Activated CD4-positive, alpha-beta memory T cell treated with anti-CD3 and anti-CD28 coated beads, Interleukin-2, amount 10 ng/mL, durations not matched to agents 7 days and 5 days (primary cell): ENCODE results near the gene NSMCE1. TPM values are rescaled to one million over a fixed set of nuclear protein-coding genes. Genes with fewer than 3 reads are reported as not detected.

Experiments used
- CTCF ChIA-PET: fragments of 350-600 bp; sonication (Branson Sonifier 250); formaldehyde crosslinking; loops from one replicate; lab custom pipeline; 2021; ENCODE audit warnings: antibody characterized with exemption, inconsistent platforms; lab: Charles Lee
- POLR2A ChIA-PET: fragments of 350-600 bp; sonication (Branson Sonifier 250); formaldehyde crosslinking; loops from one replicate; lab custom pipeline; 2021; ENCODE audit warnings: antibody characterized with exemption; lab: Charles Lee
- DNase-seq: peaks from one replicate; pipeline ENCODE4 v3.0.0-alpha.2; 2020
- H3K27ac Mint-ChIP-seq: one replicate; pipeline ENCODE4 v1.8.0; 2021; ENCODE audit warnings: mild to moderate bottlenecking, mixed read lengths
- H3K27me3 Mint-ChIP-seq: one replicate; pipeline ENCODE4 v1.8.0; 2021; ENCODE audit warnings: mixed read lengths
- H3K36me3 Mint-ChIP-seq: one replicate; pipeline ENCODE4 v1.8.0; 2021; ENCODE audit warnings: low read depth, mixed read lengths
- H3K4me1 Mint-ChIP-seq: one replicate; pipeline ENCODE4 v1.8.0; 2021; ENCODE audit warnings: mixed read lengths
- H3K4me3 Mint-ChIP-seq: one replicate; pipeline ENCODE4 v1.8.0; 2021; ENCODE audit warnings: mild to moderate bottlenecking, mixed read lengths
- H3K9me3 Mint-ChIP-seq: one replicate; pipeline ENCODE4 v1.8.0; 2021; ENCODE audit warnings: mixed read lengths
- total RNA-seq, 2 experiments: library from RNA; stranded (reverse); gene quantifications; one replicate each; pipeline ENCODE4 v1.2.3, GENCODE V29; 2021

NSMCE1 gene
- total RNA-seq, 2 experiments from 2014 or later: 100 to 106 TPM

DNA sequence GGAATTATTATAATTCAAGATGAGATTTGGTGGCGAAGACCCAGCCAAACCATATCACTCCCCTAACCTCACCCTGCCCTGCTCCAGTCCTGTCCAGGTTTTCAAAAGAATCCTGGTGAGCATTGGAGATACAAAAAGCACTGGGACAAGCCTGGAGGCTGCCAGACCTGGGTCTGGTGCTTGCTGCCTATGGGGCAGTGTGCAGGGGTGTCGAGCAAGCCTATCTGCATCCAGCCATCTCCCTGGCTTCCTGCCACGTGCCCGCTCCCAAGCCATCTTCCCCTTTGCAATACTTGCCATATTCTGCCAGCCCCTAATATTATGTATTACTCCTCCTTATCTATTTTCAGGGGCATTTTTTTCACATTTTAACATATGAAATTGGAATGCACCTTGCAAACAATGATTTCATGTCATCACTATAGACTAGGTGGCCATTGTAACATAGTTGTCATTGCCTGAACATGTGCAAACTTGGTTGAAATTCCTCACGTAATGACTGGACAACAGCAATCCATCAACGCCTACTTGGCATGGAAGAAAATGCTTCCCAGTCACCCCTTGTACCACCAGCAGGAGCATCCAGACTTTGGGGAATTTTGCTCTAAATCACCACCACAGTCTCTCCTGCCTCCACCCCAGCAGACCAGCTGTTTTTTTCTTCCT is 73.4 kb downstream of the NSMCE1 start:
- Mint-ChIP-seq H3K9me3 (peaks cover 11% of the 10 kb centered on the region), H3K4me1 (peaks cover 53% of the 10 kb centered on the region), H3K27ac (no peak overlapping the region), H3K27me3 (no peaks in the 10 kb centered on the region), H3K36me3 (peaks cover 19% of the 10 kb centered on the region), H3K4me3 (no peak overlapping the region)
- ChIA-PET CTCF (interaction anchor here (1.7 to 8.0 kb wide), 3 partner anchors 15 to 41 kb away, joined by 4 to 99 read pairs (median 14); no protein-coding TSS in a partner anchor), POLR2A (interaction anchor here (1.3 to 1.9 kb wide), 5 partner anchors 9 to 42 kb away, joined by 3 to 8 read pairs (median 6); partner anchors contain the start of gene KDM8)
- no peak for DNase-seq

- ChIA-PET POLR2A (interaction anchor here (1.7 kb wide), 1 partner anchor 10 kb away, joined by 7 read pairs; the partner anchor contains the start of gene KDM8), CTCF (interaction anchor here (8.0 kb wide), 1 partner anchor 14 kb away, joined by 99 read pairs; no protein-coding TSS in a partner anchor)
- Mint-ChIP-seq H3K36me3 (peaks cover 15% of the 10 kb centered on the region), H3K9me3 (peaks cover 11% of the 10 kb centered on the region), H3K27me3 (peaks cover 2% of the 10 kb centered on the region), H3K27ac (no peak overlapping the region), H3K4me1 (peaks cover 36% of the 10 kb centered on the region), H3K4me3 (no peak overlapping the region)
- DNase-seq: no peak
Observed at GRCh38 chr16:27193300-27193990, 75.1 kb downstream of the NSMCE1 start.

DNA sequence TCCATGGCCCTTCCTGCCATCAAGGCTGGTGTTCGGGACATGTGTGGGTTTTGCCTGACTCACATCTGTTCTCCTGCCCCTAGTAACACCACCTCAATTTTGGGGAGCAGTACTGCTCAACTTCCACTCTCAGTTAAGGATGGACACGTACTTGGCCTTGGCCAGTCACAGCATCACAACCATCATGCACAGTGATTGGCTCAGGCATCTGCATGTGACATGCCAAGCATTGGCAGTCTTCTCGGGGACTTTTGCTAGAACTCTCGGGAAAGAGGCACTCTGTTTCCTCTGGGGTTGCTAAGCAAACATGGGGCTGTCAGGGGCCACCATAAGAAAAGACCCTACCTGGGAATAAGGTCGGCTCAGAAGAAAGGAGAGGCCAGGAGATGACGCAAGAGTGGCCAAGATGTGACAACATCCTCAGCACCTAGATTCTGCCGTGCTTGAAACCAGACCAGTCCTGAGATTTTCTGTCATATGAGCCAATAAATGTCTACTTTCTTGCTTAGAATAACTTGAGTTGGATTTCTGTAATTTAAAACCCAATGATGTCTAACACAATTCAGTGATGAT is 77.1 kb downstream of the NSMCE1 start:
- Mint-ChIP-seq H3K36me3 (peaks cover 15% of the 10 kb centered on the region), H3K27me3 (peaks cover 6% of the 10 kb centered on the region), H3K4me1 (peaks cover 20% of the 10 kb centered on the region), H3K4me3 (no peak overlapping the region), H3K27ac (no peak overlapping the region), H3K9me3 (peaks cover 11% of the 10 kb centered on the region)
- ChIA-PET CTCF (interaction anchor here (1.6 to 3.9 kb wide), 2 partner anchors 12 to 21 kb away, joined by 3 to 18 read pairs; no protein-coding TSS in a partner anchor), POLR2A (interaction anchor here (1.1 kb wide), 1 partner anchor 176 kb away, joined by 3 read pairs; no protein-coding TSS in a partner anchor)
- no peak for DNase-seq

DNA sequence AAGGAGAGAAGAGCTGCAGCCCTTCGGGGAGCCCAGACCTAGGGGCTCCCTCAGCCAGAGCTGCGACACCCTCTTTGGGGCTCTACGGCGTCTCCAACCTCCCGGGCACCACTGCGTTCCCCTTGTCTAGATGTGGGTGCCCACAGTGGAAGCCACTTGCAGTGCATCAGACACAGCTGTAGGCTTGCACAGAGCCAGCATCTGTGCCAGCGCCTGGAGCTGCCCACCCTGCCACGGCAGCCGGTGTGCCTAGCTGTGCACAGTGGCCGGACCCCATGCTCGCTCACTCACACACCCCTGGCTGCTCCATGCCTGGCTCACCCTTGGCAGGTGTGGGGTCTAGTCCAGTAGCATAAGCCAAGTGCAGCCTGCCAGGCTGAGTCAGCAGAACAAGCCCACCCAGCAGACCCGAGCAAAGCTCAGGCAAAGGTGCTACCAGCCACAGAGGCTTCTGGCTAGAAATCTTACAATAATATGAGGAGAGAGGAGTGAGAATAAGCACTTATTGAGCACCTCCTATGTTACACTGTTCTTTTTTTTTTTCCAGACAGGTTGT is 78.2 kb downstream of the NSMCE1 start:
- Mint-ChIP-seq H3K27ac (no peak overlapping the region), H3K36me3 (peaks cover 10% of the 10 kb centered on the region)
- POLR2A ChIA-PET: no interaction called here

DNA sequence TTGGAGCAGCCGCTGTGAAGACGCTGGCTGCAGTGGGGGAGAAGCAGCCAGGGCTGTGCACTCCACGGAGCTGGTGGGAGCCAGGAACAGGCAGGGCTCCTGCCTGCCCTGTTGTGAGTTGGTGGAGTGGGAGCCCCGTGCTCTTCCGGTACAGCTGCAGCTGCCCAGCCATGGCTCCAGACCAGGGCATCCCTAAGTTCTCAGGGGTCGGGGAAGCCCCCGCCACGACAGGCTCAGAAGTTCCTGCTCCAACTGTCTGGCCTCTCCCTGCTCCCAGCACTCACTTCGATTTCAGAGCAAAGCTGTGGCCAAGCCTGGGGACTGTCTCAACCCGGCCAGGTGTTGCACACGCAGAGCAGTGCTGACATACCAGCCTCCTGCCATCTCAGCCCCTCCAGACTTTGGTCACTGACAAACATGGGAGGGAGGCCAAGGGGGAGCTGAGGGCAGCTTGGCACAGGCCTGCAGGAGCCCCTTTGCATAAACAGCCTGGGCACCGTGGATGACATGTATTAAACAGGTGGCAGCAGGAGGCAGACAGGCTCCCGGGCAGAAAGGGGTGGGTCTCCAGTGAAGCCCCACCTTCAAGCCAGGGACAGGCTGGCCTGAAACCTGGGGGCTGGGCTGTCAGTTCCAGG is 79.1 kb downstream of the NSMCE1 start:
- Mint-ChIP-seq H3K36me3 (peaks cover 2% of the 10 kb centered on the region), H3K4me1 (peaks cover 3% of the 10 kb centered on the region), H3K9me3 (peaks cover under 1% of the 10 kb centered on the region), H3K4me3 (no peak overlapping the region), H3K27me3 (peaks cover 6% of the 10 kb centered on the region), H3K27ac (no peak overlapping the region)
- ChIA-PET CTCF (interaction anchor here (3.9 kb wide), 1 partner anchor 10 kb away, joined by 18 read pairs; no protein-coding TSS in a partner anchor), POLR2A (no interaction called here)
- DNase-seq: no peak

More for the DNA sequence above, 78.2 kb downstream of the NSMCE1 start:
- CTCF ChIA-PET: interaction anchor here (1.6 to 3.9 kb wide), 2 partner anchors 11 to 20 kb away, joined by 3 to 18 read pairs; no protein-coding TSS in a partner anchor
- peaks cover 8% of the 10 kb centered on the region for H3K9me3 Mint-ChIP-seq
- H3K4me3 Mint-ChIP-seq: no peak overlapping the region
- H3K4me1 Mint-ChIP-seq: peaks cover 13% of the 10 kb centered on the region
- no peak for DNase-seq
- H3K27me3 Mint-ChIP-seq: peaks cover 6% of the 10 kb centered on the region

DNA sequence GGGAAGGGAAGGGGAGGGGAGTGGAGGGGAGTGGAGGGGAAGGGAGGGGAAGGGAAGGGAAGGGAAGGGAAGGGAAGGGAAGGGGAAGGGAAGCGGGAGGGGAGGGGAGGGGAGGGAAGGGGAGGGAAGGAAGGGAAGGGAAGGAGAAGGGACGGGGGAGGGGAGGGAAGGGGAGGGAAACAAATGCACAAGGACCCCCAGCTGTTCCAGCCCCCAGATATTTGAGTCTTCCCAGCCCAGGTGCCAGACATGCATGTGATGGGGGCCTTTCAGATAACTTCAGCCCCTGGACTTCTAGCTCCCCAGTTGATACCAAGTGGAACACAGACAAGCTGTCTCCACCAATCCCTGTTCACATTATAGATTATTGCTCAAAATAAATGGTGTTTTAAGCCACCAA is 79.9 kb downstream of the NSMCE1 start:
- H3K27ac Mint-ChIP-seq: no peak overlapping the region
- H3K4me3 Mint-ChIP-seq: no peak overlapping the region
- no peak for DNase-seq
- CTCF ChIA-PET: interaction anchor here (1.2 to 3.9 kb wide), 2 partner anchors 7 to 9 kb away, joined by 4 to 18 read pairs; no protein-coding TSS in a partner anchor
- no peaks in the 10 kb centered on the region for H3K9me3 Mint-ChIP-seq
- H3K27me3 Mint-ChIP-seq: peaks cover 6% of the 10 kb centered on the region
- POLR2A ChIA-PET: interaction anchor here (0.8 kb wide), 1 partner anchor 10 kb away, joined by 3 read pairs; no protein-coding TSS in a partner anchor
- H3K4me1 Mint-ChIP-seq: peaks cover 3% of the 10 kb centered on the region
- no peaks in the 10 kb centered on the region for H3K36me3 Mint-ChIP-seq

DNA sequence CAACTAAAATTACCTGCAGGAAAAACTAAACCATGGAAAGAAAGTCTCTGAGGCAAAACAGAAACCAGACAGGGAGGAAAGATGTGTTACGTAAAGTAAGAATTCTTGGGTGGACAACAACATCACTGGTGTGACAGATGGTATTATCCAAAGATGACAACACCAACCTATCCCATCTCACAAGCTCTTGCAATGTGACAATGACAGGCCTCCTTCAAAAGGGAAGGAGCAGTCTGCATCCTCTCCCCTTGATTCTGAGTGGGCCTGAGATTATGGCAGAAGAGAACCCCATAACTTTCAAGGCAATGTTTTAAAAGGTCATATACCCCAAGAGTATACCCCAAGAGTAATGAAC is 82.8 kb downstream of the NSMCE1 start:
- Mint-ChIP-seq H3K27me3 (peaks cover 12% of the 10 kb centered on the region), H3K9me3 (no peaks in the 10 kb centered on the region), H3K36me3 (no peaks in the 10 kb centered on the region), H3K4me3 (no peak overlapping the region), H3K4me1 (peaks cover 3% of the 10 kb centered on the region), H3K27ac (no peak overlapping the region)
- DNase-seq: no peak
- CTCF ChIA-PET: interaction anchor here (1.0 to 1.6 kb wide), 2 partner anchors 16 to 50 kb away, joined by 4 read pairs; no protein-coding TSS in a partner anchor
- POLR2A ChIA-PET: no interaction called here

- peaks cover 10% of the 10 kb centered on the region for H3K27me3 Mint-ChIP-seq
- H3K4me1 Mint-ChIP-seq: peaks cover 19% of the 10 kb centered on the region
- no peak for DNase-seq
- no peaks in the 10 kb centered on the region for H3K9me3 Mint-ChIP-seq
- H3K27ac Mint-ChIP-seq: no peak overlapping the region
- H3K36me3 Mint-ChIP-seq: no peaks in the 10 kb centered on the region
- H3K4me3 Mint-ChIP-seq: no peak overlapping the region
- POLR2A ChIA-PET: no interaction called here
- CTCF ChIA-PET: interaction anchor here (0.7 kb wide), 1 partner anchor 179 kb away, joined by 3 read pairs; no protein-coding TSS in a partner anchor
Observed at GRCh38 chr16:27182906-27183405, 85.6 kb downstream of the NSMCE1 start.

- Mint-ChIP-seq H3K4me3 (no peak overlapping the region), H3K36me3 (no peaks in the 10 kb centered on the region), H3K27me3 (peaks cover 6% of the 10 kb centered on the region), H3K4me1 (peaks cover 27% of the 10 kb centered on the region), H3K27ac (no peak overlapping the region), H3K9me3 (no peaks in the 10 kb centered on the region)
- POLR2A ChIA-PET: interaction anchor here (1.0 to 3.4 kb wide), 6 partner anchors 17 to 187 kb away, joined by 3 to 20 read pairs (median 4); partner anchors contain the start of gene KDM8
- DNase-seq: no peak
- CTCF ChIA-PET: interaction anchor here (1.1 to 5.5 kb wide), 7 partner anchors 9 to 186 kb away, joined by 3 to 99 read pairs (median 46); no protein-coding TSS in a partner anchor
Observed at GRCh38 chr16:27181019-27181790, 87.4 kb downstream of the NSMCE1 start.

- no peaks in the 10 kb centered on the region for H3K36me3 Mint-ChIP-seq
- H3K27ac Mint-ChIP-seq: no peak overlapping the region
- DNase-seq: peak; percentile 92
Observed at GRCh38 chr16:27179500-27180072, 89.0 kb downstream of the NSMCE1 start.

More at GRCh38 chr16:27179500-27180072, 89.0 kb downstream of the NSMCE1 start:
- ChIA-PET POLR2A (interaction anchor here (1.0 to 3.4 kb wide), 14 partner anchors 10 to 228 kb away, joined by 3 to 29 read pairs (median 6); partner anchors contain the start of gene KDM8), CTCF (interaction anchor here (0.5 to 5.5 kb wide), 54 partner anchors 8 to 371 kb away, joined by 3 to 99 read pairs (median 5); partner anchors contain the start of genes GTF3C1, IL21R, KATNIP and KDM8)
- H3K4me3 Mint-ChIP-seq: no peak overlapping the region
- peaks cover 36% of the 10 kb centered on the region for H3K4me1 Mint-ChIP-seq
- H3K27me3 Mint-ChIP-seq: peaks cover 6% of the 10 kb centered on the region
- H3K9me3 Mint-ChIP-seq: no peaks in the 10 kb centered on the region
